BJ (cell line): Measurements from ENCODE around the gene TARM1. TPM values are rescaled to one million over a fixed set of nuclear protein-coding genes. Genes with fewer than 3 reads are reported as not detected.
A peak's percentile ranks its signal among the peaks of the same experiment; 100 is the strongest.

ENCODE experiments used
- CTCF ChIA-PET: fragments of 350-600 bp; formaldehyde crosslinking; extraction: SDS; loops from one replicate; lab custom pipeline; 2021; ENCODE audit warnings: antibody characterized with exemption, inconsistent platforms; lab: Yijun Ruan, JAX
- POLR2A ChIA-PET: fragments of 300-600 bp; sonication (Branson Sonifier 250); formaldehyde crosslinking; extraction: SDS; loops from one replicate; lab custom pipeline; 2021; ENCODE audit warnings: antibody characterized with exemption; lab: Charles Lee
- DNase-seq: peaks from one replicate; pipeline ENCODE4 v3.0.0-alpha.2; 2011; ENCODE audit warnings: low read depth
- H3K27me3 ChIP-seq: 2 replicates; pipeline ENCODE4 v1.6.0; 2011; ENCODE audit warnings: low read length; ENCODE audit not compliant: control insufficient read depth, insufficient read depth
- H3K36me3 ChIP-seq: 2 replicates; pipeline ENCODE4 v1.5.1; 2011; ENCODE audit warnings: low read length; ENCODE audit not compliant: control insufficient read depth, insufficient read depth
- H3K4me3 ChIP-seq: 2 replicates; pipeline ENCODE4 v1.5.1; 2011; ENCODE audit warnings: low read depth, mild to moderate bottlenecking, control low read depth, low read length
- CTCF ChIP-seq: IDR thresholded peaks from 2 replicates; pipeline ENCODE4 v1.5.1; 2011; ENCODE audit warnings: low read depth, mild to moderate bottlenecking, control low read depth, inconsistent platforms, low read length, moderate library complexity; ENCODE audit not compliant: insufficient read depth
- polyA plus RNA-seq: library from polyadenylated mRNA; depleted of rRNA; stranded (reverse); fragments of >200 nt; gene quantifications from 2 replicates; pipeline ENCODE4 v1.2.3, GENCODE V29; 2011

The TARM1 gene
- polyA plus RNA-seq, 1 experiment = not detected

- ChIA-PET POLR2A (interaction anchor here (1.4 kb wide), 1 partner anchor 23 kb away, joined by 7 read pairs; the partner anchor contains the start of gene CNOT3), CTCF (interaction anchor here (0.7 to 1.4 kb wide), 2 partner anchors 16 to 17 kb away, joined by 3 to 4 read pairs; no protein-coding TSS in a partner anchor)
- Histone ChIP-seq H3K27me3 (no peaks in the 10 kb centered on the region), H3K36me3 (peaks cover 12% of the 10 kb centered on the region), H3K4me3 (peak overlapping the region; percentile 67)
- no peak for TF ChIP-seq CTCF
- DNase-seq = no peak
Observed at GRCh38 chr19:54114340-54115108, 33.4 kb upstream of the TARM1 start.

- Histone ChIP-seq H3K27me3 (no peaks in the 10 kb centered on the region), H3K4me3 (no peak overlapping the region), H3K36me3 (peaks cover 28% of the 10 kb centered on the region)
- DNase-seq = no peak
- ChIA-PET CTCF (interaction anchor here (0.8 kb wide), 1 partner anchor 9 kb away, joined by 3 read pairs; no protein-coding TSS in a partner anchor), POLR2A (no interaction called here)
- no peak for TF ChIP-seq CTCF
Observed at GRCh38 chr19:54109651-54110050, 28.5 kb upstream of the TARM1 start.

GRCh38 chr19:54108496-54108895, 27.3 kb upstream of the TARM1 start:
- Histone ChIP-seq H3K36me3 (peaks cover 28% of the 10 kb centered on the region), H3K27me3 (no peaks in the 10 kb centered on the region), H3K4me3 (no peak overlapping the region)
- CTCF ChIA-PET = no interaction called here
- POLR2A ChIA-PET = no interaction called here
- DNase-seq = no peak
- TF ChIP-seq CTCF = no peak

GRCh38 chr19:54107876-54108490, 26.8 kb upstream of the TARM1 start:
- ChIA-PET POLR2A (no interaction called here), CTCF (no interaction called here)
- no peak for DNase-seq
- Histone ChIP-seq H3K4me3 (no peak overlapping the region), H3K27me3 (no peaks in the 10 kb centered on the region), H3K36me3 (peaks cover 28% of the 10 kb centered on the region)
- TF ChIP-seq CTCF = no peak

GRCh38 chr19:54106716-54107115, 25.6 kb upstream of the TARM1 start:
- DNase-seq = no peak
- Histone ChIP-seq H3K36me3 (peaks cover 28% of the 10 kb centered on the region), H3K4me3 (no peak overlapping the region), H3K27me3 (no peaks in the 10 kb centered on the region)
- ChIA-PET CTCF (interaction anchor here (1.6 kb wide), 1 partner anchor 10 kb away, joined by 4 read pairs; no protein-coding TSS in a partner anchor), POLR2A (no interaction called here)
- no peak for TF ChIP-seq CTCF
